ENCODE results near the gene ABHD3.

DNA sequence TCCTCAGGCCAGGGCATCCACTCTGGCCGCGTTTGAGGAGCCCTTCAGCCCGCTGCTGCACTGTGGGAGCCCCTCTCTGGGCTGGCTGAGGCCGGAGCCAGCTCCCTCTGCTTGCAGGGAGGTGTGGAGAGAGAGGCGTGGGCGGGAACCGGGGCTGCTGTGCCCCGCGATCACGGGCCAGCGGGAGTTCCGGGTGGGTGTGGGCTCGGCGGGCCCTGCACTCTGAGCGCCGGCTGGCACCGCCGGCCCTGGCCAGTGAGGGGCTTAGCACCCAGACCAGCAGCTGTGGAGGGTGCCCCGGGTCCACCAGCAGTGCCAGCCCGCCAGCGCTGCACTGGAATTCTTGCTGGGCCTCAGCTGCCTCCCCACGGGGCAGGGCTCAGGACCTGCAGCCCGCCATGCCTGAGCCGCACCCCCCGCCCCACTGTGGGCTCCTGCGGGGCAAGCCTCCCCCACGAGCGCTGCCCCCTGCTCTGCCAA lies 1.9 kb upstream of the ABHD3 start:
- TF ChIP-seq POLR2A (IDR thresholded peaks at IDR 0.05) = no peak
- no peak for TF ChIP-seq CTCF (IDR thresholded peaks at IDR 0.05)
